K562 (cell line): ENCODE data around the gene ZBTB49. TPM values are rescaled to one million over a fixed set of nuclear protein-coding genes. Genes with fewer than 3 reads are reported as not detected.

Source experiments
- ATAC-seq: fragments of 200-7000 bp; cut with Tn5 transposase; 3 replicates; pipeline ENCODE4 v1.9.1; 2020; ENCODE audit warnings: moderate library complexity
- BruUV-seq: library from RNA; stranded (reverse); fragments of 400-500 nt; replicated peaks from 2 replicates; lab custom pipeline; 2021; lab: Mats Ljungman, UMichigan
- CTCF ChIA-PET: fragments of 300-600 bp; formaldehyde crosslinking; extraction: SDS; loops from one replicate; lab custom pipeline; 2021; ENCODE audit warnings: low intra/inter-chr PET ratio; lab: Yijun Ruan, JAX
- POLR2A ChIA-PET: fragments of 300-600, 350-650 bp; sonication (Branson Sonifier 250); formaldehyde crosslinking; extraction: SDS; loops from one replicate; lab custom pipeline; 2021; ENCODE audit warnings: antibody characterized with exemption, inconsistent platforms; lab: Yijun Ruan, JAX
- DNase-seq, 4 experiments: peaks; one replicate each; pipeline versions ENCODE4 v3.0.0 to v3.0.0-alpha.2; 2011 to 2018; ENCODE audit warnings: low spot score in 3 of 4, mixed read lengths in 3 of 4; ENCODE audit errors: extremely low read depth in 1 of 4
- FAIRE-seq: peaks from 2 replicates; lab custom pipeline; 2011; peaks lifted over from hg19 to GRCh38; lab: Jason Lieb, UNC
- H2AFZ ChIP-seq: 2 replicates; pipeline ENCODE4 v1.6.0; 2011; ENCODE audit warnings: low read depth, low read length, control low read depth, inconsistent platforms
- H3K27ac ChIP-seq: fragments of 200-600 bp; 3 replicates; pipeline ENCODE4 v1.8.0; 2011; ENCODE audit warnings: low read depth, mild to moderate bottlenecking, control low read depth, inconsistent platforms, low read length, moderate library complexity, mixed read lengths; ENCODE audit errors: extremely low read depth
- H3K27me3 ChIP-seq, 2 experiments: fragments of 300-600 bp in 1 of 2; 2 replicates in 1 of 2; 3 replicates in 1 of 2; pipeline versions ENCODE4 v1.6.0 to v1.8.0; 2011; ENCODE audit warnings: inconsistent platforms in 2 of 2, low read length in 2 of 2, mild to moderate bottlenecking in 1 of 2, mixed read lengths in 1 of 2, moderate library complexity in 1 of 2; ENCODE audit not compliant: control insufficient read depth in 2 of 2, insufficient read depth in 2 of 2
- H3K36me3 ChIP-seq: fragments of 300-600 bp; 3 replicates; pipeline ENCODE4 v1.8.0; 2011; ENCODE audit warnings: mild to moderate bottlenecking, low read length, inconsistent platforms; ENCODE audit not compliant: control insufficient read depth, insufficient read depth
- H3K4me1 ChIP-seq, 2 experiments: fragments of 200-600 bp in 1 of 2; replicated peaks in 1 of 2; 2 replicates in 1 of 2; 3 replicates in 1 of 2; pipeline versions ENCODE4 v1.5.1 to v1.8.0; 2011; ENCODE audit warnings: inconsistent platforms in 2 of 2, low read length in 2 of 2, mild to moderate bottlenecking in 1 of 2, mixed read lengths in 1 of 2, moderate library complexity in 1 of 2; ENCODE audit not compliant: control insufficient read depth in 2 of 2, insufficient read depth in 2 of 2
- H3K4me2 ChIP-seq: 2 replicates; pipeline ENCODE4 v1.6.1; 2011; ENCODE audit warnings: low read length, control low read depth, inconsistent platforms, mixed read lengths; ENCODE audit not compliant: insufficient read depth
- H3K4me3 ChIP-seq: fragments of 200-600 bp; sonication (generic), shearing (Covaris generic); 2 replicates; pipeline ENCODE4 v1.5.1; 2016; ENCODE audit warnings: control low read depth, inconsistent platforms
- H3K79me2 ChIP-seq: fragments of 200-600 bp; 3 replicates; pipeline ENCODE4 v1.8.0; 2011; ENCODE audit warnings: low read length, inconsistent platforms; ENCODE audit not compliant: control insufficient read depth, insufficient read depth
- H3K9ac ChIP-seq, 2 experiments: 2 replicates each; pipeline versions ENCODE4 v1.6.0 to v1.6.1; 2011; ENCODE audit warnings: low read depth in 2 of 2, low read length in 2 of 2, control low read depth in 1 of 2, inconsistent platforms in 1 of 2, mild to moderate bottlenecking in 1 of 2, mixed read lengths in 1 of 2; ENCODE audit not compliant: insufficient read depth in 1 of 2
- H3K9me1 ChIP-seq: one replicate; pipeline ENCODE4 v1.6.0; 2011; ENCODE audit warnings: inconsistent platforms, mild to moderate bottlenecking, low read length, moderate library complexity; ENCODE audit not compliant: control insufficient read depth, insufficient read depth
- H3K9me3 ChIP-seq: replicated peaks from 2 replicates; pipeline ENCODE4 v1.5.1; 2011; ENCODE audit warnings: low read depth, low read length, inconsistent platforms; ENCODE audit not compliant: control insufficient read depth, insufficient read depth
- H4K20me1 ChIP-seq: replicated peaks from 2 replicates; pipeline ENCODE4 v1.6.1; 2011; ENCODE audit warnings: low read length, inconsistent platforms, mixed read lengths; ENCODE audit not compliant: control insufficient read depth, insufficient read depth
- IFI16 ChIP-seq: fragments of 250-450 bp; sonication (Bioruptor Pico); IDR thresholded peaks from 2 replicates; pipeline ENCODE4 v2.1.2; 2022; ENCODE audit warnings: mild to moderate bottlenecking, inconsistent platforms
- MCM2 ChIP-seq: fragments of 450-650 bp; IDR thresholded peaks from 2 replicates; pipeline ENCODE4 v1.6.1; 2017; ENCODE audit warnings: low read depth, mild to moderate bottlenecking
- MCM5 ChIP-seq: fragments of 450-650 bp; IDR thresholded peaks from 2 replicates; pipeline ENCODE4 v1.6.1; 2016; ENCODE audit warnings: low read depth
- SFPQ ChIP-seq: fragments of 200-400 bp; formaldehyde crosslinking; IDR thresholded peaks from 2 replicates; pipeline ENCODE4 v1.6.1; 2017; ENCODE audit warnings: mild to moderate bottlenecking, low read depth, low read length, moderate library complexity
- SPI1 ChIP-seq: IDR thresholded peaks from 2 replicates; pipeline ENCODE4 v1.6.1; 2011; ENCODE audit warnings: low read depth, low read length, control low read depth, borderline replicate concordance
- TBP ChIP-seq: optimal IDR thresholded peaks from 2 replicates; pipeline ENCODE3; 2011; ENCODE audit warnings: low read depth, low read length, improper control_type of control experiment
- XRCC3 ChIP-seq: fragments of 450-650 bp; IDR thresholded peaks from 2 replicates; pipeline ENCODE4 v1.6.1; 2017; ENCODE audit warnings: mild to moderate bottlenecking, moderate library complexity
- XRCC5 ChIP-seq: fragments of 200-400 bp; formaldehyde crosslinking; IDR thresholded peaks from 2 replicates; pipeline ENCODE4 v1.6.1; 2017; ENCODE audit warnings: low read depth, mild to moderate bottlenecking, low read length
- ZBTB11 ChIP-seq, 3 experiments: fragments of 200-800 bp in 1 of 3; fragments of 250-450 bp in 1 of 3; fragments of 450-650 bp in 1 of 3; sonication (Bioruptor Pico) in 1 of 3; sonication (Bioruptor generic) in 1 of 3; formaldehyde crosslinking in 1 of 3; IDR thresholded peaks; 2 replicates each; pipeline versions ENCODE4 v1.6.1 to v1.8.0; 2016 to 2022; ENCODE audit warnings: mild to moderate bottlenecking in 2 of 3, missing genetic modification characterization in 2 of 3, missing compliant biosample characterization in 1 of 3, moderate library complexity in 1 of 3
- ZEB2 ChIP-seq: fragments of 450-650 bp; IDR thresholded peaks from 2 replicates; pipeline ENCODE4 v1.6.1; 2016
- ZMIZ1 ChIP-seq, 2 experiments: fragments of 150-350 bp in 1 of 2; IDR thresholded peaks; 2 replicates each; pipeline ENCODE4 v1.6.1; 2012 to 2016; ENCODE audit warnings: low read depth in 2 of 2, low read length in 2 of 2, mild to moderate bottlenecking in 1 of 2, moderate library complexity in 1 of 2
- ZNF354B ChIP-seq: fragments of 250-450 bp; sonication (Bioruptor Pico); IDR thresholded peaks from 2 replicates; pipeline ENCODE4 v1.4.0; 2020
- WGBS: fragments of 100-300 bp; shearing (Covaris generic); methylation state at CpG from one replicate; pipeline ENCODE4 v1.1.6; 2016; ENCODE audit warnings: low coverage, mixed read lengths; ENCODE audit not compliant: insufficient coverage; ENCODE audit errors: missing lambda C conversion rate; 5-methylcytosine and 5-hydroxymethylcytosine counted together
- in situ Hi-C: fragments of 300-500 bp; cut with MboI; formaldehyde crosslinking; loops from 4 replicates; pipeline ENCODE4 v1.15.0; 2018; ENCODE audit warnings: inconsistent platforms, mixed read lengths
- intact Hi-C: fragments of 100-400 bp; cut with micrococcal nuclease; formaldehyde crosslinking; loops from 2 replicates; pipeline ENCODE4 v1.14.2; 2022
- polyA plus RNA-seq, 8 experiments: library from polyadenylated mRNA; depleted of rRNA in 4 of 8; stranded (reverse) in 5 of 8; unstranded in 3 of 8; fragments of >200 nt; fragmentation: Nextera tagmentation in 2 of 8; fragmentation: Illumina TruSeq in 1 of 8; extraction: Ambion mirVana in 2 of 8; extraction: Trizol in 1 of 8; gene quantifications; 2 replicates each; pipeline versions ENCODE4 v1.2.1 to v1.2.3, GENCODE V29; 2011 to 2014; ENCODE audit warnings: inconsistent platforms in 1 of 8, missing spikeins in 1 of 8
- total RNA-seq, 7 experiments: library from RNA; depleted of rRNA in 6 of 7; stranded (reverse); fragments of >200 nt in 6 of 7; fragmentation: Illumina TruSeq in 2 of 7; extraction: Trizol in 2 of 7; gene quantifications; 2 replicates each; pipeline versions ENCODE4 v1.2.1 to v1.2.3, GENCODE V29; 2011 to 2021; ENCODE audit warnings: low replicate concordance in 1 of 7

ZBTB49 gene
- total and polyA plus RNA-seq, 9 of the 15 experiments (the other 6 are each of a cell fraction or from before 2014, with no cell fraction given) = 0.49 to 8.0 (median 4.2) TPM

- no peak for TF ChIP-seq TBP
- TF ChIP-seq, all 486 proteins: peak for 0
These were observed 16.9 kb downstream of the ZBTB49 start (continued) for GRCh38 chr4:4306920-4307319.

- Histone ChIP-seq H3K9me1 (no peaks in the 10 kb centered on the region), H3K79me2 (no peaks in the 10 kb centered on the region), H3K27me3 (no peaks in the 10 kb centered on the region), H3K4me2 (no peak overlapping the region), H3K4me3 (no peak overlapping the region), H3K4me1 (peaks cover 0 to 8% of the 10 kb centered on the region in 2 experiments; a peak in 2 of 5 replicates), H2AFZ (no peak overlapping the region), H4K20me1 (no peaks in the 10 kb centered on the region), H3K9ac (no peak overlapping the region), H3K9me3 (no peaks in the 10 kb centered on the region), H3K36me3 (peaks cover 5% of the 10 kb centered on the region; the same call in 2 of the 3 replicates), H3K27ac (no peak overlapping the region)
- FAIRE-seq = no peak
- no peak for ATAC-seq
- no TSS peak for BruUV-seq
- ChIA-PET CTCF (no interaction called here), POLR2A (no interaction called here)
- intact Hi-C loops (no loop called here), in situ Hi-C loops (no loop called here)
- no peak for DNase-seq
- WGBS = 80% methylated on average over 9 of the region's 9 CpGs
- TF ChIP-seq ZEB2 = no peak
- TF ChIP-seq ZMIZ1 (IDR thresholded peaks at IDR 0.05; ENCODE audit: low read depth in 2 of 2, low read length in 2 of 2) = no peak
- TF ChIP-seq SFPQ = no peak
- TF ChIP-seq SPI1 = no peak
- no peak for TF ChIP-seq IFI16
- TF ChIP-seq MCM5 = no peak
- TF ChIP-seq ZNF354B (CRISPR knock-in tag) = no peak
- TF ChIP-seq XRCC3 = no peak
- TF ChIP-seq XRCC5 = no peak
- TF ChIP-seq MCM2 = no peak
- no peak for TF ChIP-seq ZBTB11 (CRISPR knock-in tag; IDR thresholded peaks at IDR 0.05)
These were observed 18.9 kb downstream of the ZBTB49 start for GRCh38 chr4:4308800-4309441.
